ENCODE measurements around the gene DMXL2. TPM values are rescaled to one million over a fixed set of nuclear protein-coding genes. Genes with fewer than 3 reads are reported as not detected.

Gene DMXL2
- total and polyA plus RNA-seq, 9 of the 15 experiments (the other 6 are each of a cell fraction or from before 2014, with no cell fraction given), result 9.3 to 57.7 (median 30.7) TPM

- TF ChIP-seq ZMIZ1 (IDR thresholded peaks at IDR 0.05; ENCODE audit: low read depth in 2 of 2, low read length in 2 of 2) (no peak), DDX20 (tag; IDR thresholded peaks at IDR 0.05; ENCODE audit: low read depth) (no peak), ZZZ3 (IDR thresholded peaks at IDR 0.05) (no peak)
Observed at GRCh38 chr15:51580385-51580784, 42.2 kb downstream of the DMXL2 start (continued).

GRCh38 chr15:51579012-51579411 is 43.6 kb downstream of the DMXL2 start:
- ChIA-PET POLR2A (interaction anchor here (0.7 to 0.8 kb wide), 3 partner anchors 11 to 175 kb away, joined by 3 read pairs; no protein-coding TSS in a partner anchor), CTCF (ENCODE audit: low intra/inter-chr PET ratio) (no interaction called here)
- in situ Hi-C loops (cut with MboI), result no loop called here
- Histone ChIP-seq H3K4me3 (no peak overlapping the region), H3K9me3 (replicated peaks; ENCODE audit: control insufficient read depth, insufficient read depth, low read depth, low read length) (no peaks in the 10 kb centered on the region), H3K27me3 (ENCODE audit: control insufficient read depth in 2 of 2, insufficient read depth in 2 of 2, low read length in 2 of 2) (no peaks in the 10 kb centered on the region), H3K9ac (ENCODE audit: insufficient read depth in 1 of 2, low read depth in 2 of 2, low read length in 2 of 2) (no peak overlapping the region), H3K4me1 (replicated peaks in 1 of 2; ENCODE audit: control insufficient read depth in 2 of 2, insufficient read depth in 2 of 2, low read length in 2 of 2) (peaks cover 4 to 47% of the 10 kb centered on the region in 2 experiments; a peak in 4 of 5 replicates), H3K9me1 (ENCODE audit: control insufficient read depth, insufficient read depth, low read length) (no peaks in the 10 kb centered on the region), H3K4me2 (ENCODE audit: insufficient read depth, low read length) (no peak overlapping the region), H3K79me2 (ENCODE audit: control insufficient read depth, insufficient read depth, low read length) (peaks cover 65% of the 10 kb centered on the region), H3K27ac (ENCODE audit: extremely low read depth, low read depth, low read length) (peak overlapping the region; percentile 67; the same call in 1 of the 3 replicates), H3K36me3 (ENCODE audit: control insufficient read depth, insufficient read depth, low read length) (0 out of 3 replicates have a peak, but pooled peaks cover 2% of the 10 kb centered on the region), H4K20me1 (replicated peaks; ENCODE audit: control insufficient read depth, insufficient read depth, low read length) (no peaks in the 10 kb centered on the region), H2AFZ (ENCODE audit: low read depth, low read length) (no peak overlapping the region)
- DNase-seq (ENCODE audit: extremely low read depth in 1 of 4, low spot score in 3 of 4) (no peak), ATAC-seq (no peak), FAIRE-seq (no peak)
- intact Hi-C loops (cut with micrococcal nuclease), result no loop called here
- 95% methylated on average over 2 of the region's 2 CpGs for WGBS (ENCODE audit: insufficient coverage, low coverage, missing lambda C conversion rate)
- BruUV-seq (replicated peaks), result no TSS peak
- TF ChIP-seq IRF9 (tag; IDR thresholded peaks at IDR 0.05), result peak; percentile 84
- TF ChIP-seq RBM17 (IDR thresholded peaks at IDR 0.05; ENCODE audit: borderline replicate concordance, low read depth, low read length), result no peak
- TF ChIP-seq CEBPB (tag; IDR thresholded peaks at IDR 0.05), result peak; percentile 97
- TF ChIP-seq SP1 (CRISPR knock-in tag; IDR thresholded peaks at IDR 0.05), result no peak
- TF ChIP-seq MAFK (IDR thresholded peaks at IDR 0.05; ENCODE audit: low read length), result no peak
- TF ChIP-seq CLOCK (CRISPR knock-in tag; IDR thresholded peaks at IDR 0.05; ENCODE audit: borderline replicate concordance), result no peak
- no peak for TF ChIP-seq CBX1 (IDR thresholded peaks at IDR 0.05; ENCODE audit: low read depth)
- peak; percentile 74 for TF ChIP-seq SMAD4 (CRISPR knock-in tag; conservative IDR thresholded peaks at IDR 0.05)
- no peak for TF ChIP-seq STAG1 (CRISPR knock-in tag; IDR thresholded peaks at IDR 0.05; ENCODE audit: borderline replicate concordance)
- no peak for TF ChIP-seq ZBED1 (IDR thresholded peaks at IDR 0.05)
- TF ChIP-seq ZNF79 (CRISPR knock-in tag; IDR thresholded peaks at IDR 0.05; ENCODE audit: low read depth), result peak; percentile 71; the same call in 1 of the 2 replicates
